ENCODE measurements around the gene SEM1. TPM values are rescaled to one million over a fixed set of nuclear protein-coding genes. Genes with fewer than 3 reads are reported as not detected.
"Not testable (repeated sequence)": the region's sequence is repeated elsewhere in the genome, so short reads cannot be mapped to it uniquely, and the experiment has no call there.

The SEM1 gene
- total RNA-seq, 1 donor from 2014 or later = 50.8 TPM

DNA sequence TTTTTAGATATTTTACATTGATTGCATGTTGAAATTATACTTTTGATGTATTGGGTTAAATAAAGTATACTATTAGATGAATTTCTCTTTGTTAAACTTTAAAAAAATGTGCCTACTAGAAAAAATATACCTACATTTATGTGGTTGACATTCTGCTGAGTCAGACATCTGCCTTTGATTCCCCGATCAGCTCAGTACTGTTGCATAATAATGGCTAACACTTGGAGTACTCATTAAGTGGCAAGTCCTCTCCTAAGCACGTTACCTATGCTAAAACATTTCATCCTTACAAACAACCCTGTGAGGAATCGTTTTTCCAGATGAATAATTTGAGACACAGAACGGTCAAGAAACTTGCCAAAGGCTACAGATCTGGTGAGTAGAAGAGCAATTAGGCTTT, 14.0 kb upstream of the SEM1 start:
- H3K36me3 Mint-ChIP-seq (ENCODE audit: low read depth, unreplicated experiment) = no peaks in the 10 kb centered on the region
- H3K27me3 Mint-ChIP-seq (ENCODE audit: low read depth, unreplicated experiment) = no peaks in the 10 kb centered on the region
- Histone ChIP-seq H2AFZ (ENCODE audit: low read depth, low read length) (no peak overlapping the region), H3K4me3 (ENCODE audit: insufficient read depth, low read depth, low read length) (no peak overlapping the region), H3K9ac (ENCODE audit: low read length) (no peak overlapping the region), H3K36me3 (ENCODE audit: insufficient read depth, low read length) (no peaks in the 10 kb centered on the region), H3K9me3 (ENCODE audit: insufficient read depth, low read depth, low read length) (no peaks in the 10 kb centered on the region), H3K79me2 (ENCODE audit: insufficient read depth, low read length) (no peaks in the 10 kb centered on the region), H4K20me1 (ENCODE audit: insufficient read depth, low read length) (no peaks in the 10 kb centered on the region), H3K27me3 (ENCODE audit: insufficient read depth, low read length) (no peaks in the 10 kb centered on the region), H3K27ac (ENCODE audit: low read depth, low read length) (no peak overlapping the region), H3K4me2 (ENCODE audit: low read length) (no peak overlapping the region), H3K4me1 (ENCODE audit: insufficient read depth, low read length) (no peaks in the 10 kb centered on the region)
- no peak overlapping the region for H3K4me3 Mint-ChIP-seq (ENCODE audit: unreplicated experiment)
- no peak for TF ChIP-seq EZH2 (IDR thresholded peaks at IDR 0.05; ENCODE audit: insufficient read depth, low read length)
- TF ChIP-seq, protein P1, sequence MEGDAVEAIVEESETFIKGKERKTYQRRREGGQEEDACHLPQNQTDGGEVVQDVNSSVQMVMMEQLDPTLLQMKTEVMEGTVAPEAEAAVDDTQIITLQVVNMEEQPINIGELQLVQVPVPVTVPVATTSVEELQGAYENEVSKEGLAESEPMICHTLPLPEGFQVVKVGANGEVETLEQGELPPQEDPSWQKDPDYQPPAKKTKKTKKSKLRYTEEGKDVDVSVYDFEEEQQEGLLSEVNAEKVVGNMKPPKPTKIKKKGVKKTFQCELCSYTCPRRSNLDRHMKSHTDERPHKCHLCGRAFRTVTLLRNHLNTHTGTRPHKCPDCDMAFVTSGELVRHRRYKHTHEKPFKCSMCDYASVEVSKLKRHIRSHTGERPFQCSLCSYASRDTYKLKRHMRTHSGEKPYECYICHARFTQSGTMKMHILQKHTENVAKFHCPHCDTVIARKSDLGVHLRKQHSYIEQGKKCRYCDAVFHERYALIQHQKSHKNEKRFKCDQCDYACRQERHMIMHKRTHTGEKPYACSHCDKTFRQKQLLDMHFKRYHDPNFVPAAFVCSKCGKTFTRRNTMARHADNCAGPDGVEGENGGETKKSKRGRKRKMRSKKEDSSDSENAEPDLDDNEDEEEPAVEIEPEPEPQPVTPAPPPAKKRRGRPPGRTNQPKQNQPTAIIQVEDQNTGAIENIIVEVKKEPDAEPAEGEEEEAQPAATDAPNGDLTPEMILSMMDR (IDR thresholded peaks at IDR 0.05; ENCODE audit: insufficient read depth, low read depth, low read length) = no peak
- peaks cover 7% of the 10 kb centered on the region for H3K4me1 Mint-ChIP-seq (ENCODE audit: low read depth, unreplicated experiment)
- H3K27ac Mint-ChIP-seq (ENCODE audit: unreplicated experiment) = no peak overlapping the region
- H3K9me3 Mint-ChIP-seq (ENCODE audit: unreplicated experiment) = no peaks in the 10 kb centered on the region
- FAIRE-seq = no peak
- no peak for DNase-seq (ENCODE audit: low read depth)

DNA sequence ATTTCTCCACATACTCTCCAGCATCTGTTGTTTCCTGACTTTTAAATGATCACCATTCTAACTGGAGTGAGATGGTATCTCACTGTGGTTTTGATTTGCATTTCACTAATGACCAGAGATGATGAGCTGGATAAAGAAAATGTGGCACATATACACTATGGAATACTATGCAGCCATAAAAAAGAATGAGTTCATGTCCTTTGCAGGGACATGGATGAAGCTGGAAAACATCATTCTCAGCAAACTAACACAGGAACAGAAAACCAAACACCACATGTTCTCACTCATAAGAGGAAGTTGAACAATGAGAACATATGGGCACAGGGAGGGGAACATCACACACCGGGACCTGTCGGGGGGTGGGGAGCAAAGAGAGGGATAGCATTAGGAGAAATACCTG, 13.3 kb upstream of the SEM1 start:
- H3K4me3 ChIP-seq (ENCODE audit: insufficient read depth, low read depth, low read length); H3K4me3 Mint-ChIP-seq (ENCODE audit: unreplicated experiment); H3K27ac Mint-ChIP-seq (ENCODE audit: unreplicated experiment); H3K4me1 ChIP-seq (ENCODE audit: insufficient read depth, low read length); H4K20me1 ChIP-seq (ENCODE audit: insufficient read depth, low read length); H3K27ac ChIP-seq (ENCODE audit: low read depth, low read length); H3K36me3 ChIP-seq (ENCODE audit: insufficient read depth, low read length); H3K79me2 ChIP-seq (ENCODE audit: insufficient read depth, low read length); H3K27me3 Mint-ChIP-seq (ENCODE audit: low read depth, unreplicated experiment); H3K4me2 ChIP-seq (ENCODE audit: low read length); H3K36me3 Mint-ChIP-seq (ENCODE audit: low read depth, unreplicated experiment); H3K9ac ChIP-seq (ENCODE audit: low read length); H3K27me3 ChIP-seq (ENCODE audit: insufficient read depth, low read length); FAIRE-seq; DNase-seq (ENCODE audit: low read depth); H3K4me1 Mint-ChIP-seq (ENCODE audit: low read depth, unreplicated experiment); H2AFZ ChIP-seq (ENCODE audit: low read depth, low read length); H3K9me3 Mint-ChIP-seq (ENCODE audit: unreplicated experiment); H3K9me3 ChIP-seq (ENCODE audit: insufficient read depth, low read depth, low read length): not testable (repeated sequence)

DNA sequence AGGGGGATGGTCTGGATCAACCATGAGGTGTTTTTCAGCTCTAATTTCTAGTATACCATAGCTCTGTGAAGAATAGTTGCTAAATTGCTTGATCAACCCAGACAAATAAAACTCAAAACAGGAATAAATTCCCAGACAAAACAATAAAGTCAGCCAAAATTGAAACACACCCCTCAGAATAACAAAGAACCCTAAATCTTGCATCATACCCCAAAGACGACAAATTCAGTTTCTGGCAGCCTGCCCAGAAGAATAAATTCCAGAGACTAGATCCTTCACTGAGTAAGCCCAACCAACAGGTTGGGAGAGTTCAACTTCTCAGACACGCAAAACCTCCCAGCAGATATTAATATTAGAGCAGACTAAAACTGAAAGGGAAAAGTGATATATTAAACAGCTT, 11.2 kb upstream of the SEM1 start:
- Mint-ChIP-seq H3K4me3 (ENCODE audit: unreplicated experiment) (no peak overlapping the region), H3K36me3 (ENCODE audit: low read depth, unreplicated experiment) (no peaks in the 10 kb centered on the region), H3K9me3 (ENCODE audit: unreplicated experiment) (no peaks in the 10 kb centered on the region), H3K27me3 (ENCODE audit: low read depth, unreplicated experiment) (no peaks in the 10 kb centered on the region), H3K27ac (ENCODE audit: unreplicated experiment) (no peak overlapping the region), H3K4me1 (ENCODE audit: low read depth, unreplicated experiment) (peaks cover 7% of the 10 kb centered on the region)
- H3K9ac ChIP-seq (ENCODE audit: low read length) = no peak overlapping the region
- DNase-seq (ENCODE audit: low read depth) = no peak
- no peaks in the 10 kb centered on the region for H3K9me3 ChIP-seq (ENCODE audit: insufficient read depth, low read depth, low read length)
- H3K79me2 ChIP-seq (ENCODE audit: insufficient read depth, low read length) = no peaks in the 10 kb centered on the region
- no peaks in the 10 kb centered on the region for H3K4me1 ChIP-seq (ENCODE audit: insufficient read depth, low read length)
- H3K4me3 ChIP-seq (ENCODE audit: insufficient read depth, low read depth, low read length) = no peak overlapping the region
- TF ChIP-seq EZH2 (IDR thresholded peaks at IDR 0.05; ENCODE audit: insufficient read depth, low read length) = no peak
- TF ChIP-seq, protein P1 (IDR thresholded peaks at IDR 0.05; ENCODE audit: insufficient read depth, low read depth, low read length) = no peak
- no peak overlapping the region for H2AFZ ChIP-seq (ENCODE audit: low read depth, low read length)
- H3K36me3 ChIP-seq (ENCODE audit: insufficient read depth, low read length) = no peaks in the 10 kb centered on the region
- FAIRE-seq = no peak
- no peak overlapping the region for H3K4me2 ChIP-seq (ENCODE audit: low read length)
- H3K27ac ChIP-seq (ENCODE audit: low read depth, low read length) = no peak overlapping the region
- no peaks in the 10 kb centered on the region for H4K20me1 ChIP-seq (ENCODE audit: insufficient read depth, low read length)
- no peaks in the 10 kb centered on the region for H3K27me3 ChIP-seq (ENCODE audit: insufficient read depth, low read length)
